ENCODE measurements around the gene CAST. TPM values are rescaled to one million over a fixed set of nuclear protein-coding genes. Genes with fewer than 3 reads are reported as not detected.
A peak's percentile ranks its signal among the peaks of the same experiment; 100 is the strongest.
"Not testable (repeated sequence)": the region's sequence is repeated elsewhere in the genome, so short reads cannot be mapped to it uniquely, and the experiment has no call there.

The CAST gene
- 146 and 183 TPM in 2 replicates for total RNA-seq
- 93.1 TPM for polyA plus RNA-seq (2012)

GRCh38 chr5:96661855-96662724 lies at the start of gene CAST:
Gene CAST (plus strand): TSS chr5:96662376. CDS start chr5:96662423, 47 bp downstream.
- peak; percentile 95 for DNase-seq (ENCODE audit: low read depth)

- peak; percentile 92 for DNase-seq (ENCODE audit: low read depth)
Measured at GRCh38 chr5:96614110-96614691, 48.0 kb upstream of the CAST start.

- DNase-seq (ENCODE audit: low read depth), result no peak
Measured at GRCh38 chr5:96615223-96615622, 47.0 kb upstream of the CAST start.

- DNase-seq (ENCODE audit: low read depth), result no peak
Measured at GRCh38 chr5:96616801-96617200, 45.4 kb upstream of the CAST start.

GRCh38 chr5:96618311-96619016 lies 43.7 kb upstream of the CAST start:
- DNase-seq (ENCODE audit: low read depth), result not testable (repeated sequence)

GRCh38 chr5:96619946-96620345 lies 42.2 kb upstream of the CAST start:
- no peak for DNase-seq (ENCODE audit: low read depth)

- no peak for DNase-seq (ENCODE audit: low read depth)
Measured at GRCh38 chr5:96624596-96624995, 37.6 kb upstream of the CAST start.

- DNase-seq (ENCODE audit: low read depth), result no peak
Measured at GRCh38 chr5:96625365-96625764, 36.8 kb upstream of the CAST start.

- peak; percentile 65 for DNase-seq (ENCODE audit: low read depth)
Measured at GRCh38 chr5:96626956-96627355, 35.2 kb upstream of the CAST start.

GRCh38 chr5:96627792-96628398 lies 34.3 kb upstream of the CAST start:
- no peak for DNase-seq (ENCODE audit: low read depth)

GRCh38 chr5:96628406-96628805 lies 33.8 kb upstream of the CAST start:
- no peak for DNase-seq (ENCODE audit: low read depth)

- peak; percentile 86 for DNase-seq (ENCODE audit: low read depth)
Measured at GRCh38 chr5:96629774-96630173, 32.4 kb upstream of the CAST start.

- no peak for DNase-seq (ENCODE audit: low read depth)
Measured at GRCh38 chr5:96633820-96634219, 28.4 kb upstream of the CAST start.

GRCh38 chr5:96634881-96635280 lies 27.3 kb upstream of the CAST start:
- no peak for DNase-seq (ENCODE audit: low read depth)

- DNase-seq (ENCODE audit: low read depth), result no peak
Measured at GRCh38 chr5:96636046-96636445, 26.1 kb upstream of the CAST start.

- DNase-seq (ENCODE audit: low read depth), result no peak
Measured at GRCh38 chr5:96636594-96636993, 25.6 kb upstream of the CAST start.

- DNase-seq (ENCODE audit: low read depth), result no peak
Measured at GRCh38 chr5:96637196-96637595, 25.0 kb upstream of the CAST start.

- no peak for DNase-seq (ENCODE audit: low read depth)
Measured at GRCh38 chr5:96638561-96638960, 23.6 kb upstream of the CAST start.

- no peak for DNase-seq (ENCODE audit: low read depth)
Measured at GRCh38 chr5:96640696-96641095, 21.5 kb upstream of the CAST start.

- DNase-seq (ENCODE audit: low read depth), result no peak
Measured at GRCh38 chr5:96641368-96642280, 20.6 kb upstream of the CAST start.

GRCh38 chr5:96642281-96642640 lies 19.9 kb upstream of the CAST start:
- DNase-seq (ENCODE audit: low read depth), result no peak

Data from myocyte (in vitro differentiated cells).